NOMO-1 (cell line): ENCODE results near the gene RHBDD3.

Source experiments
- DNase-seq, 2 experiments: peaks; one replicate each; lab custom pipeline; 2025; ENCODE audit not compliant: unreplicated experiment in 2 of 2; lab: John Stamatoyannopoulos, UW

Gene RHBDD3

GRCh38 chr22:29270475-29271271 is 2.9 kb upstream of the RHBDD3 start:
- DNase-seq = peak; percentile 41 to 87

GRCh38 chr22:29269731-29270474 is 2.1 kb upstream of the RHBDD3 start:
- peak in 1 of 2 experiments; percentile 47 for DNase-seq

GRCh38 chr22:29269230-29269604 is 1.4 kb upstream of the RHBDD3 start:
- DNase-seq = peak in 1 of 2 experiments; percentile 26

- peak; percentile 25 to 31 for DNase-seq
Measured at GRCh38 chr22:29268511-29269229, 889 bp upstream of the RHBDD3 start.

GRCh38 chr22:29267462-29267857 is 321 bp downstream of the RHBDD3 start:
- DNase-seq = no peak

GRCh38 chr22:29266564-29267461 is 968 bp downstream of the RHBDD3 start:
- DNase-seq = no peak

GRCh38 chr22:29265929-29266328 is 1.9 kb downstream of the RHBDD3 start:
- DNase-seq = no peak

- DNase-seq = no peak
Measured at GRCh38 chr22:29265305-29265704, 2.5 kb downstream of the RHBDD3 start.

- DNase-seq = no peak
Measured at GRCh38 chr22:29263791-29264276, 3.9 kb downstream of the RHBDD3 start.

GRCh38 chr22:29260601-29261315 is 7.0 kb downstream of the RHBDD3 start:
- DNase-seq = no peak

- no peak for DNase-seq
Measured at GRCh38 chr22:29260031-29260560, 7.7 kb downstream of the RHBDD3 start.

- DNase-seq = no peak
Measured at GRCh38 chr22:29259253-29259899, 8.4 kb downstream of the RHBDD3 start.

- DNase-seq = no peak
Measured at GRCh38 chr22:29258407-29259252, 9.2 kb downstream of the RHBDD3 start.

GRCh38 chr22:29257751-29258181 is 10.0 kb downstream of the RHBDD3 start:
- no peak for DNase-seq

- no peak for DNase-seq
Measured at GRCh38 chr22:29256606-29257325, 11.0 kb downstream of the RHBDD3 start.

- no peak for DNase-seq
Measured at GRCh38 chr22:29255064-29255621, 12.6 kb downstream of the RHBDD3 start.

- DNase-seq = no peak
Measured at GRCh38 chr22:29254286-29254660, 13.5 kb downstream of the RHBDD3 start.
